ENCODE results near the gene TP53I11. TPM values are rescaled to one million over a fixed set of nuclear protein-coding genes. Genes with fewer than 3 reads are reported as not detected.

TP53I11 gene
- total and polyA plus RNA-seq, 9 of the 15 experiments (the other 6 are each of a cell fraction or from before 2014, with no cell fraction given) = 0.14 to 2.5 (median 1.2) TPM; not detected in 2

DNA sequence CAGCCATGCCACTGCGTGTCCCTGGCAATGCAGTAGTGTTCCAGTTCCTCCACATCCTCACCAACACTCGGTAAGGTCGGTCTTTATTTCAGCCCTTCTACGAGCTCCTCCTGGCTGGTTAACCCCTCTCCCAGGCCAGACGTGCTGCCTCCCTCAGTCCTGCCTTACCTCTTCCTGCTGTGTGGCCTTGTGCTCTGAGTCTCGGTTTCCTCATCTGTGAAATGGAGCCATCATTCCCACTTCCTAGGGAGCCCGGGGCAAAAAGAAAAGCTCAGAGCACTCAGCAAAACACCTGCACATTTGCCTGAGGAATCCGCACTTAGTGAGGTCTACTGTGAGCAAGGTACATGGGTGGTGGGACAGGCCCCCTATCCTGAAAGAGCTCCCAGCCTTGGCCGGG lies 9.8 kb downstream of the TP53I11 start:
- ATAC-seq (no peak), DNase-seq (ENCODE audit: extremely low read depth in 1 of 4, low spot score in 3 of 4) (no peak), FAIRE-seq (no peak)
- Histone ChIP-seq H3K4me3 (no peak overlapping the region), H4K20me1 (replicated peaks; ENCODE audit: control insufficient read depth, insufficient read depth, low read length) (peaks cover 16% of the 10 kb centered on the region; the same call in 1 of the 2 replicates), H3K79me2 (ENCODE audit: control insufficient read depth, insufficient read depth, low read length) (no peaks in the 10 kb centered on the region), H3K4me2 (ENCODE audit: insufficient read depth, low read length) (no peak overlapping the region), H3K36me3 (ENCODE audit: control insufficient read depth, insufficient read depth, low read length) (no peaks in the 10 kb centered on the region), H3K9ac (ENCODE audit: insufficient read depth in 1 of 2, low read depth in 2 of 2, low read length in 2 of 2) (no peak overlapping the region), H3K9me3 (replicated peaks; ENCODE audit: control insufficient read depth, insufficient read depth, low read depth, low read length) (no peaks in the 10 kb centered on the region), H3K27me3 (ENCODE audit: control insufficient read depth in 2 of 2, insufficient read depth in 2 of 2, low read length in 2 of 2) (peaks cover 0 to 20% of the 10 kb centered on the region in 2 experiments; a peak in 2 of 5 replicates), H2AFZ (ENCODE audit: low read depth, low read length) (no peak overlapping the region), H3K4me1 (replicated peaks in 1 of 2; ENCODE audit: control insufficient read depth in 2 of 2, insufficient read depth in 2 of 2, low read length in 2 of 2) (peaks cover 0 to 11% of the 10 kb centered on the region in 2 experiments; a peak in 2 of 5 replicates), H3K9me1 (ENCODE audit: control insufficient read depth, insufficient read depth, low read length) (no peaks in the 10 kb centered on the region), H3K27ac (ENCODE audit: extremely low read depth, low read depth, low read length) (no peak overlapping the region)
- TF ChIP-seq SIRT6 (IDR thresholded peaks at IDR 0.05; ENCODE audit: low read depth, low read length) (no peak), RBM25 (IDR thresholded peaks at IDR 0.05; ENCODE audit: low read depth, low read length, severe bottlenecking) (peak; percentile 62), THRB (CRISPR knock-in tag; conservative IDR thresholded peaks at IDR 0.05) (no peak), CGGBP1 (CRISPR knock-in tag; IDR thresholded peaks at IDR 0.05) (no peak), BCOR (IDR thresholded peaks at IDR 0.05) (peak; percentile 33; the same call in 1 of the 2 replicates), NCOA4 (IDR thresholded peaks at IDR 0.05; ENCODE audit: partially characterized antibody) (no peak), ADNP (tag; IDR thresholded peaks at IDR 0.05) (no peak)
- POLR2A ChIA-PET = interaction anchor here (0.6 to 1.3 kb wide), 3 partner anchors 12 to 292 kb away, joined by 3 to 4 read pairs (median 3); no protein-coding TSS in a partner anchor
- intact Hi-C loops (cut with micrococcal nuclease) (no loop called here), in situ Hi-C loops (cut with MboI) (no loop called here)
- CTCF ChIA-PET (ENCODE audit: low intra/inter-chr PET ratio) = no interaction called here
- 15% methylated on average over 9 of the region's 9 CpGs for WGBS (ENCODE audit: insufficient coverage, low coverage, missing lambda C conversion rate)
- no TSS peak for BruUV-seq (replicated peaks)

Measured in K562 (cell line).